HepG2 (cell line): ENCODE results near the gene TFEC. TPM values are rescaled to one million over a fixed set of nuclear protein-coding genes. Genes with fewer than 3 reads are reported as not detected.

Experiments used
- ATAC-seq: fragments of 200-7000 bp; cut with Tn5 transposase; 3 replicates; pipeline ENCODE4 v1.9.1; 2020; ENCODE audit warnings: mild to moderate bottlenecking, moderate library complexity
- BruUV-seq: library from RNA; stranded (reverse); fragments of 400-500 nt; replicated peaks from 2 replicates; lab custom pipeline; 2021; lab: Mats Ljungman, UMichigan
- CTCF ChIA-PET: fragments of 300-600 bp; formaldehyde crosslinking; extraction: SDS; loops from one replicate; lab custom pipeline; 2021; ENCODE audit warnings: low total read pairs, inconsistent platforms, low intra/inter-chr PET ratio; lab: Yijun Ruan, JAX
- POLR2A ChIA-PET: fragments of 350-600 bp; sonication (Branson Sonifier 250); formaldehyde crosslinking; loops from one replicate; lab custom pipeline; 2020; ENCODE audit warnings: antibody characterized with exemption, inconsistent platforms; lab: Yijun Ruan, JAX
- DNase-seq: peaks from one replicate; pipeline ENCODE4 v3.0.0-alpha.2; 2015; ENCODE audit warnings: low spot score
- FAIRE-seq: peaks from 3 replicates; lab custom pipeline; 2011; peaks lifted over from hg19 to GRCh38; lab: Jason Lieb, UNC
- H2AFZ ChIP-seq: one replicate; pipeline ENCODE4 v1.6.1; 2011; ENCODE audit warnings: low read length, inconsistent platforms
- H3K27ac ChIP-seq: fragments of 300-600 bp; 3 replicates; pipeline ENCODE4 v1.8.0; 2011; ENCODE audit warnings: mixed run types, mild to moderate bottlenecking, mixed read lengths, low read length, inconsistent platforms; ENCODE audit not compliant: insufficient read depth; ENCODE audit errors: extremely low read length
- H3K27me3 ChIP-seq, 2 experiments: fragments of 200-600 bp in 1 of 2; 2 replicates in 1 of 2; 3 replicates in 1 of 2; pipeline versions ENCODE4 v1.6.0 to v1.8.0; 2011; ENCODE audit warnings: low read length in 2 of 2, mild to moderate bottlenecking in 2 of 2, moderate library complexity in 2 of 2, inconsistent platforms in 1 of 2; ENCODE audit not compliant: insufficient read depth in 2 of 2, control insufficient read depth in 1 of 2
- H3K36me3 ChIP-seq, 2 experiments: fragments of 200-600 bp in 1 of 2; replicated peaks in 1 of 2; 2 replicates in 1 of 2; 3 replicates in 1 of 2; pipeline versions ENCODE4 v1.5.1 to v1.8.0; 2011; ENCODE audit warnings: low read length in 2 of 2, inconsistent platforms in 1 of 2; ENCODE audit not compliant: insufficient read depth in 2 of 2, control insufficient read depth in 1 of 2
- H3K4me1 ChIP-seq: 2 replicates; pipeline ENCODE4 v1.5.1; 2012; ENCODE audit warnings: low read length, inconsistent platforms; ENCODE audit not compliant: insufficient read depth
- H3K4me2 ChIP-seq: 2 replicates; pipeline ENCODE4 v1.6.0; 2011; ENCODE audit warnings: low read depth, low read length, inconsistent platforms
- H3K4me3 ChIP-seq, 3 experiments: fragments of 200-600 bp in 1 of 3; sonication (generic), shearing (Covaris generic) in 1 of 3; replicated peaks in 1 of 3; 2 replicates each; pipeline ENCODE4 v1.5.1; 2011 to 2016; ENCODE audit warnings: low read length in 3 of 3, inconsistent platforms in 2 of 3, low read depth in 2 of 3, mild to moderate bottlenecking in 2 of 3, control low read depth in 1 of 3, mixed read lengths in 1 of 3; ENCODE audit not compliant: insufficient read depth in 1 of 3
- H3K79me2 ChIP-seq: one replicate; pipeline ENCODE4 v1.6.1; 2011; ENCODE audit warnings: low read length, inconsistent platforms; ENCODE audit not compliant: insufficient read depth
- H3K9ac ChIP-seq: 2 replicates; pipeline ENCODE4 v1.6.0; 2011; ENCODE audit warnings: mild to moderate bottlenecking, low read depth, low read length, inconsistent platforms; ENCODE audit not compliant: insufficient read depth
- H3K9me3 ChIP-seq: 2 replicates; pipeline ENCODE4 v1.5.1; 2012; ENCODE audit warnings: mild to moderate bottlenecking, low read length
- H4K20me1 ChIP-seq: 2 replicates; pipeline ENCODE4 v1.6.0; 2011; ENCODE audit warnings: inconsistent platforms, mild to moderate bottlenecking, low read length, moderate library complexity; ENCODE audit not compliant: insufficient read depth
- DMAP1 ChIP-seq: IDR thresholded peaks from 2 replicates; pipeline ENCODE4 v1.6.1; 2016
- FOXJ3 ChIP-seq: sonication (generic); formaldehyde crosslinking; IDR thresholded peaks from 2 replicates; pipeline ENCODE4 v1.4.0; 2020; ENCODE audit warnings: missing genetic modification reagents, mild to moderate bottlenecking, borderline replicate concordance
- HDAC2 ChIP-seq: sonication (generic); formaldehyde crosslinking; IDR thresholded peaks from 2 replicates; pipeline ENCODE4 v1.4.0; 2020; ENCODE audit warnings: missing genetic modification reagents
- MAFF ChIP-seq: IDR thresholded peaks from 2 replicates; pipeline ENCODE4 v1.6.1; 2011; ENCODE audit warnings: low read depth, low read length, improper control_type of control experiment
- NONO ChIP-seq, 2 experiments: fragments of 450-650 bp in 1 of 2; sonication (generic) in 1 of 2; formaldehyde crosslinking in 1 of 2; IDR thresholded peaks in 1 of 2; conservative IDR thresholded peaks in 1 of 2; 2 replicates each; pipeline versions ENCODE4 v1.6.1 to v1.8.0; 2017 to 2022; ENCODE audit warnings: mild to moderate bottlenecking in 1 of 2, missing genetic modification reagents in 1 of 2, moderate library complexity in 1 of 2
- POLR2G ChIP-seq: fragments of 200-400 bp; formaldehyde crosslinking; IDR thresholded peaks from 2 replicates; pipeline ENCODE4 v1.6.1; 2018; ENCODE audit warnings: mild to moderate bottlenecking, low read depth, low read length, moderate library complexity
- RAD51 ChIP-seq: fragments of 450-650 bp; IDR thresholded peaks from 2 replicates; pipeline ENCODE4 v1.6.1; 2016; ENCODE audit warnings: borderline replicate concordance
- SKI ChIP-seq: fragments of 450-650 bp; IDR thresholded peaks from one replicate; pipeline ENCODE4 v1.6.1; 2018; ENCODE audit warnings: mild to moderate bottlenecking; ENCODE audit not compliant: partially characterized antibody
- STAT5B ChIP-seq: sonication (generic); formaldehyde crosslinking; IDR thresholded peaks from 2 replicates; pipeline ENCODE4 v1.4.0; 2020; ENCODE audit warnings: missing genetic modification reagents
- TAF15 ChIP-seq: fragments of 200-400 bp; formaldehyde crosslinking; IDR thresholded peaks from one replicate; pipeline ENCODE4 v1.6.1; 2018; ENCODE audit warnings: mild to moderate bottlenecking, low read depth, low read length; ENCODE audit not compliant: poor library complexity, severe bottlenecking
- ZNF317 ChIP-seq: sonication (generic); formaldehyde crosslinking; IDR thresholded peaks from 2 replicates; pipeline ENCODE4 v1.5.0; 2020; ENCODE audit warnings: mild to moderate bottlenecking, missing genetic modification reagents
- ZNF382 ChIP-seq: sonication (generic); formaldehyde crosslinking; IDR thresholded peaks from 2 replicates; pipeline ENCODE4 v1.5.0; 2020; ENCODE audit warnings: missing genetic modification reagents, mild to moderate bottlenecking, borderline replicate concordance
- ZNF549 ChIP-seq: sonication (generic); formaldehyde crosslinking; IDR thresholded peaks from 2 replicates; pipeline ENCODE4 v1.5.0; 2020; ENCODE audit warnings: missing genetic modification reagents
- ZNF747 ChIP-seq: sonication (generic); formaldehyde crosslinking; IDR thresholded peaks from 2 replicates; pipeline ENCODE4 v1.8.1; 2023; ENCODE audit warnings: missing genetic modification reagents, mild to moderate bottlenecking, borderline replicate concordance
- ZNF788 ChIP-seq: sonication (generic); formaldehyde crosslinking; IDR thresholded peaks from 2 replicates; pipeline ENCODE4 v1.5.0; 2020; ENCODE audit warnings: mild to moderate bottlenecking, missing genetic modification reagents, borderline replicate concordance
- in situ Hi-C: cut with HindIII; loops from 2 replicates; pipeline ENCODE4 v1.10.0; 2017; ENCODE audit warnings: low pct_unique_long_range_greater_than_20kb; ENCODE audit not compliant: extremely low pct_ligation_motif_present
- intact Hi-C: fragments of 100-400 bp; cut with micrococcal nuclease; formaldehyde crosslinking; loops from one replicate; pipeline ENCODE4 v1.10.0; 2022; ENCODE audit not compliant: unreplicated experiment
- polyA plus RNA-seq, 8 experiments: library from polyadenylated mRNA; depleted of rRNA in 3 of 8; stranded (reverse) in 7 of 8; unstranded in 1 of 8; fragments of >200 nt; fragmentation: Illumina TruSeq in 4 of 8; extraction: Trizol in 4 of 8; gene quantifications; 2 replicates each; pipeline versions ENCODE4 v1.2.1 to v1.2.3, GENCODE V29; 2011 to 2016; ENCODE audit warnings: low read depth in 4 of 8, missing spikeins in 1 of 8, mixed read lengths in 1 of 8; ENCODE audit not compliant: insufficient read depth in 1 of 8
- total RNA-seq, 5 experiments: library from RNA; depleted of rRNA; stranded (reverse); fragments of >200 nt; fragmentation: Illumina TruSeq; extraction: Trizol; gene quantifications; 2 replicates each; pipeline ENCODE4 v1.2.3, GENCODE V29; 2016; ENCODE audit warnings: low read depth in 1 of 5
- TF ChIP-seq, protein P1 (sequence below): sonication (generic); formaldehyde crosslinking; IDR thresholded peaks from 2 replicates; pipeline ENCODE4 v1.4.0; 2020; ENCODE audit warnings: missing genetic modification reagents
- TF ChIP-seq, protein P2 (sequence below): sonication (generic); formaldehyde crosslinking; IDR thresholded peaks from 2 replicates; pipeline ENCODE4 v1.4.0; 2020; ENCODE audit warnings: missing genetic modification reagents, low read depth, mild to moderate bottlenecking, borderline replicate concordance
- TF ChIP-seq, protein P3 (sequence below): IDR thresholded peaks from 2 replicates; pipeline ENCODE4 v1.6.1; 2016; ENCODE audit warnings: low read depth, borderline replicate concordance
- TF ChIP-seq, protein P4 (sequence below): conservative IDR thresholded peaks from 2 replicates; pipeline ENCODE4 v1.6.1; 2018; ENCODE audit warnings: missing genetic modification reagents
- TF ChIP-seq, protein P5 (sequence below): IDR thresholded peaks from 2 replicates; pipeline ENCODE4 v1.6.1; 2016; ENCODE audit warnings: mild to moderate bottlenecking, missing biosample characterization, missing genetic modification reagents

Gene TFEC
- total and polyA plus RNA-seq, 2 of the 13 experiments (the other 11 are each of a cell fraction or from before 2014, with no cell fraction given), result not detected

DNA sequence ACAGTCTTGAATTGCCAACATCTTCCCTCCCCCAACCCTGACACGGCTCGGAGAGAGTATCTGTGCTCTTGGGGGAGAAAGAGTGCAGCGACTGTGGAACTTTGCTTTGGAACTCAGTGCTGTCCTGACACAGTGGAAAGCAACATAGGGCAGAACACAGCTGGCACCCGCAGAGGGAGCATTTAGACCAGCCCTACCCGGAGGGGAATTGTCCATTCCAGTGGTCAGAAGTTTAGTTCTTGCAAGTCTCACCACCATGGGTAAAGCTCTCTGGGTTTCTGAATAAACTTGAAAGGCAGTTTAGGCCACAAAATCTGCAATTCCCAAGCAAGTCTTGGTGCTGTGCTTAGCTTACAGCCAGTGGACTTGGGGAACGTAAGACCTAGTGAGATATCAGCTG, 34.9 kb downstream of the TFEC start (continued):
- TF ChIP-seq ZNF788 (CRISPR knock-in tag) (no peak), NONO (IDR thresholded peaks at IDR 0.05) (no peak), NONO (CRISPR knock-in tag; conservative IDR thresholded peaks at IDR 0.05) (no peak), SKI (no peak), DMAP1 (CRISPR knock-in tag) (no peak)
- TF ChIP-seq, protein P1, sequence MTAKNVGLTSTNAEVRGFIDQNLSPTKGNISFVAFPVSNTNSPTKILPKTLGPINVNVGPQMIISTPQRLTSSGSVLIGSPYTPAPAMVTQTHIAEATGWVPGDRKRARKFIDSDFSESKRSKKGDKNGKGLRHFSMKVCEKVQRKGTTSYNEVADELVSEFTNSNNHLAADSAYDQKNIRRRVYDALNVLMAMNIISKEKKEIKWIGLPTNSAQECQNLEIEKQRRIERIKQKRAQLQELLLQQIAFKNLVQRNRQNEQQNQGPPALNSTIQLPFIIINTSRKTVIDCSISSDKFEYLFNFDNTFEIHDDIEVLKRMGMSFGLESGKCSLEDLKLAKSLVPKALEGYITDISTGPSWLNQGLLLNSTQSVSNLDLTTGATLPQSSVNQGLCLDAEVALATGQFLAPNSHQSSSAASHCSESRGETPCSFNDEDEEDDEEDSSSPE (CRISPR knock-in tag), result no peak
- TF ChIP-seq, protein P2, sequence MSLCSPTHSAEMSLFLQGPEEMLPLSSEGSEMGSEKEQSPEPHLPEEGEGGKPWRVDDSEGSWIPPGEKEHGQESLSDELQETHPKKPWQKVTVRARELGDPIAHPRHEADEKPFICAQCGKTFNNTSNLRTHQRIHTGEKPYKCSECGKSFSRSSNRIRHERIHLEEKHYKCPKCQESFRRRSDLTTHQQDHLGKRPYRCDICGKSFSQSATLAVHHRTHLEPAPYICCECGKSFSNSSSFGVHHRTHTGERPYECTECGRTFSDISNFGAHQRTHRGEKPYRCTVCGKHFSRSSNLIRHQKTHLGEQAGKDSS (CRISPR knock-in tag), result no peak

DNA sequence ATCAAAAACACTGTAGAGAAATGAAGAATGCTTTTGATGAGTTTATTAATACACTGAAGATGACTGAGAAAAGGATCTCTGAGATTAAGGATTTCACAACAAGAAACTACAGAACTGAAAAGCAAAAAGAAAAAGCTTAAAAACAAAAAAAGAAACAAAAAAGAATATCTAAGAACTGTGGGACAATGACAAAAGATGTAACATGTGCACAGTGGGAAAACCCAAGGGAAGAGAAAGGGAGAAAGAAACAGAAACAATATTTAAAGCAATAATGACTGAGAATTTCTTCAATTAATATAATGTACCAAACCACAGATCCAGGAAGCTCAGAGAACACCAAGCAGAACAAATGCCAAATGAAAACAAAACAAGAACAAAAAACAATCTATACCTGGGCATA, 42.2 kb downstream of the TFEC start:
- CTCF ChIA-PET, result no interaction called here
- TF ChIP-seq STAT5B (CRISPR knock-in tag) (no peak), ZNF747 (CRISPR knock-in tag) (no peak), FOXJ3 (CRISPR knock-in tag) (no peak), RAD51 (no peak), ZNF549 (no peak), HDAC2 (CRISPR knock-in tag) (no peak), ZNF382 (CRISPR knock-in tag) (no peak), TAF15 (no peak), POLR2G (no peak), ZNF317 (CRISPR knock-in tag) (no peak), MAFF (no peak)
- TF ChIP-seq, protein P3, sequence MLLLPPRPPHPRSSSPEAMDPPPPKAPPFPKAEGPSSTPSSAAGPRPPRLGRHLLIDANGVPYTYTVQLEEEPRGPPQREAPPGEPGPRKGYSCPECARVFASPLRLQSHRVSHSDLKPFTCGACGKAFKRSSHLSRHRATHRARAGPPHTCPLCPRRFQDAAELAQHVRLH, result no peak
- TF ChIP-seq, protein P4, sequence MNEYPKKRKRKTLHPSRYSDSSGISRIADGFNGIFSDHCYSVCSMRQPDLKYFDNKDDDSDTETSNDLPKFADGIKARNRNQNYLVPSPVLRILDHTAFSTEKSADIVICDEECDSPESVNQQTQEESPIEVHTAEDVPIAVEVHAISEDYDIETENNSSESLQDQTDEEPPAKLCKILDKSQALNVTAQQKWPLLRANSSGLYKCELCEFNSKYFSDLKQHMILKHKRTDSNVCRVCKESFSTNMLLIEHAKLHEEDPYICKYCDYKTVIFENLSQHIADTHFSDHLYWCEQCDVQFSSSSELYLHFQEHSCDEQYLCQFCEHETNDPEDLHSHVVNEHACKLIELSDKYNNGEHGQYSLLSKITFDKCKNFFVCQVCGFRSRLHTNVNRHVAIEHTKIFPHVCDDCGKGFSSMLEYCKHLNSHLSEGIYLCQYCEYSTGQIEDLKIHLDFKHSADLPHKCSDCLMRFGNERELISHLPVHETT (CRISPR knock-in tag), result no peak
- TF ChIP-seq, protein P5, sequence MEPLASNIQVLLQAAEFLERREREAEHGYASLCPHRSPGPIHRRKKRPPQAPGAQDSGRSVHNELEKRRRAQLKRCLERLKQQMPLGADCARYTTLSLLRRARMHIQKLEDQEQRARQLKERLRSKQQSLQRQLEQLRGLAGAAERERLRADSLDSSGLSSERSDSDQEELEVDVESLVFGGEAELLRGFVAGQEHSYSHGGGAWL (CRISPR knock-in tag), result no peak
- no peak for FAIRE-seq

More for the DNA sequence above, 42.2 kb downstream of the TFEC start:
- intact Hi-C loops, result no loop called here
- Histone ChIP-seq H3K4me1 (no peaks in the 10 kb centered on the region), H3K27me3 (no peaks in the 10 kb centered on the region; a peak in 1 of 5 replicates), H3K27ac (no peak overlapping the region), H3K4me2 (no peak overlapping the region), H2AFZ (no peak overlapping the region), H3K9me3 (no peaks in the 10 kb centered on the region), H3K79me2 (no peaks in the 10 kb centered on the region), H3K4me3 (no peak overlapping the region), H3K36me3 (no peaks in the 10 kb centered on the region), H4K20me1 (no peaks in the 10 kb centered on the region), H3K9ac (no peak overlapping the region)
- POLR2A ChIA-PET, result no interaction called here
- in situ Hi-C loops, result no loop called here
- no peak for ATAC-seq
- no peak for DNase-seq
- no TSS peak for BruUV-seq
